Right lobe of liver (tissue), 4 donors: ENCODE data around the gene TBC1D25.

Source experiments
- POLR2A ChIP-seq: fragments of 450-650 bp; IDR thresholded peaks from one replicate; pipeline ENCODE4 v1.6.1; 2017; ENCODE audit warnings: antibody characterized with exemption, mild to moderate bottlenecking
- TF ChIP-seq, protein P1 (sequence below), 4 donors: fragments of 200-600 bp in 3 of 4; fragments of 450-650 bp in 1 of 4; IDR thresholded peaks; one replicate each; pipeline versions ENCODE4 v1.5.1 to v1.8.0; 2016 to 2022; ENCODE audit warnings: antibody characterized with exemption in 4 of 4, mild to moderate bottlenecking in 2 of 4
- donor health status: DM: no; HTN: no; CAD: no.
- donor health status: DM: no; HTN: no; CAD: no.
- donor health status: DM: no; HTN: yes; CAD: no.

DNA sequence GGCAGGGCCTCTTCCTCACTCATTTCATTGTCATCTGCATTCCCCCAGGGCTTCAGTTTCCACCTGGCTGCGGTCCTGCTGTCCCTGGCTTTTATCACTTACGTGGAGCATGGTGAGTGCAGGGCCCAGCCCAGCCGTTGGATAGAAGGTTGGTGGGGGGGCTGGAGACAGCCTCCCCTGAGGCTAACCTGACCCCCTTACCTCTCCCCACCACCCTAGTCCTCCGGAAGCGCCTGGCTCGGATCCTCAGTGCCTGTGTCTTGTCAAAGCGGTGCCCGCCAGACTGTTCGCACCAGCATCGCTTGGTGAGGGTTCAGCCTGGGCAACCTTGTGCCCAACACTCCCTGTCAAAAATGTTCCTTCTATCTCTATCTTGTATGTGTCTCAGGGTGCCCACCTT, 23.7 kb upstream of the TBC1D25 start:
- no peak for TF ChIP-seq POLR2A
- TF ChIP-seq, protein P1, sequence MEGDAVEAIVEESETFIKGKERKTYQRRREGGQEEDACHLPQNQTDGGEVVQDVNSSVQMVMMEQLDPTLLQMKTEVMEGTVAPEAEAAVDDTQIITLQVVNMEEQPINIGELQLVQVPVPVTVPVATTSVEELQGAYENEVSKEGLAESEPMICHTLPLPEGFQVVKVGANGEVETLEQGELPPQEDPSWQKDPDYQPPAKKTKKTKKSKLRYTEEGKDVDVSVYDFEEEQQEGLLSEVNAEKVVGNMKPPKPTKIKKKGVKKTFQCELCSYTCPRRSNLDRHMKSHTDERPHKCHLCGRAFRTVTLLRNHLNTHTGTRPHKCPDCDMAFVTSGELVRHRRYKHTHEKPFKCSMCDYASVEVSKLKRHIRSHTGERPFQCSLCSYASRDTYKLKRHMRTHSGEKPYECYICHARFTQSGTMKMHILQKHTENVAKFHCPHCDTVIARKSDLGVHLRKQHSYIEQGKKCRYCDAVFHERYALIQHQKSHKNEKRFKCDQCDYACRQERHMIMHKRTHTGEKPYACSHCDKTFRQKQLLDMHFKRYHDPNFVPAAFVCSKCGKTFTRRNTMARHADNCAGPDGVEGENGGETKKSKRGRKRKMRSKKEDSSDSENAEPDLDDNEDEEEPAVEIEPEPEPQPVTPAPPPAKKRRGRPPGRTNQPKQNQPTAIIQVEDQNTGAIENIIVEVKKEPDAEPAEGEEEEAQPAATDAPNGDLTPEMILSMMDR (IDR thresholded peaks at IDR 0.05): no peak
